Measurements from ENCODE around the gene ACOT4.

GRCh38 chr14:73616831-73617230 is 25.2 kb downstream of the ACOT4 start:
- TF ChIP-seq CTCF (conservative IDR thresholded peaks at IDR 0.05) (no peak), ZFX (IDR thresholded peaks at IDR 0.05) (no peak)
